OCI-LY1 (cell line): ENCODE results near the gene SEC14L3.

ENCODE experiments used
- H2AFZ ChIP-seq: fragments of 200-600 bp; sonication (generic), shearing (Covaris generic); 2 replicates; pipeline ENCODE4 v1.6.0; 2014; ENCODE audit warnings: antibody characterized with exemption, mild to moderate bottlenecking, low read length
- H3F3A ChIP-seq: fragments of 200-600 bp; sonication (generic), shearing (Covaris generic); 2 replicates; pipeline ENCODE4 v1.6.0; 2014; ENCODE audit warnings: mild to moderate bottlenecking, antibody characterized with exemption, low read length, moderate library complexity; ENCODE audit not compliant: insufficient read depth
- H3K27ac ChIP-seq: fragments of 200-600 bp; sonication (generic); 2 replicates; pipeline ENCODE4 v1.5.1; 2014; ENCODE audit warnings: low read length, mixed run types, mild to moderate bottlenecking, low read depth; ENCODE audit not compliant: poor library complexity, severe bottlenecking
- H3K27me3 ChIP-seq: fragments of 200-600 bp; sonication (generic); 2 replicates; pipeline ENCODE4 v1.6.0; 2014; ENCODE audit warnings: antibody characterized with exemption, mild to moderate bottlenecking, low read length, moderate library complexity; ENCODE audit not compliant: insufficient read depth
- H3K36me3 ChIP-seq: fragments of 200-600 bp; sonication (generic); 2 replicates; pipeline ENCODE4 v1.6.1; 2014; ENCODE audit warnings: mild to moderate bottlenecking, antibody characterized with exemption, low read length, moderate library complexity, mixed read lengths; ENCODE audit not compliant: insufficient read depth
- H3K4me1 ChIP-seq: fragments of 200-600 bp; sonication (generic); 2 replicates; pipeline ENCODE4 v1.5.1; 2014; ENCODE audit warnings: mild to moderate bottlenecking, low read length, moderate library complexity; ENCODE audit not compliant: insufficient read depth, severe bottlenecking
- H3K4me2 ChIP-seq: fragments of 200-600 bp; sonication (generic), shearing (Covaris generic); 2 replicates; pipeline ENCODE4 v1.6.1; 2014; ENCODE audit warnings: low read length
- H3K4me3 ChIP-seq: fragments of 200-600 bp; sonication (generic); 2 replicates; pipeline ENCODE4 v1.5.1; 2014; ENCODE audit warnings: low read length, low read depth, mild to moderate bottlenecking, mixed read lengths; ENCODE audit not compliant: poor library complexity, severe bottlenecking
- H3K79me2 ChIP-seq: fragments of 200-600 bp; shearing (Covaris generic); 2 replicates; pipeline ENCODE4 v1.6.1; 2016; ENCODE audit warnings: mixed run types, low read length, mixed read lengths; ENCODE audit not compliant: insufficient read depth
- H3K9ac ChIP-seq: fragments of 200-600 bp; sonication (generic), shearing (Covaris generic); 2 replicates; pipeline ENCODE4 v1.6.1; 2014; ENCODE audit warnings: mild to moderate bottlenecking, low read length, mixed read lengths
- H3K9me2 ChIP-seq: fragments of 200-600 bp; sonication (generic), shearing (Covaris generic); 2 replicates; pipeline ENCODE4 v1.6.1; 2014; ENCODE audit warnings: low read depth, mild to moderate bottlenecking, low read length, mixed read lengths
- H3K9me3 ChIP-seq: fragments of 200-600 bp; shearing (Covaris generic); 2 replicates; pipeline ENCODE4 v1.6.1; 2014; ENCODE audit warnings: low read length, mixed read lengths
- H4K20me1 ChIP-seq: fragments of 200-600 bp; sonication (generic), shearing (Covaris generic); 2 replicates; pipeline ENCODE4 v1.6.0; 2016; ENCODE audit warnings: mild to moderate bottlenecking, low read length; ENCODE audit not compliant: insufficient read depth
- CTCF ChIP-seq: fragments of 200-600 bp; sonication (generic), shearing (Covaris generic); IDR thresholded peaks from 2 replicates; pipeline ENCODE4 v1.5.1; 2017; ENCODE audit warnings: mild to moderate bottlenecking, antibody characterized with exemption, low read length, moderate library complexity, mixed read lengths
- EZH2 ChIP-seq: fragments of 200-600 bp; sonication (generic), shearing (Covaris generic); IDR thresholded peaks from 2 replicates; pipeline ENCODE4 v1.8.0; 2017; ENCODE audit warnings: borderline replicate concordance, mixed run types, mild to moderate bottlenecking, antibody characterized with exemption, low read length, moderate library complexity, mixed read lengths

The SEC14L3 gene

GRCh38 chr22:30506507-30506968 lies 34.7 kb upstream of the SEC14L3 start:
- no peak overlapping the region for H3K9ac ChIP-seq
- H3K27ac ChIP-seq, result no peak overlapping the region
- H3K4me1 ChIP-seq, result no peaks in the 10 kb centered on the region
- H4K20me1 ChIP-seq, result no peaks in the 10 kb centered on the region
- no peaks in the 10 kb centered on the region for H3K36me3 ChIP-seq
- H3F3A ChIP-seq, result no peaks in the 10 kb centered on the region
- H3K27me3 ChIP-seq, result no peaks in the 10 kb centered on the region
- H3K9me3 ChIP-seq, result no peaks in the 10 kb centered on the region
- TF ChIP-seq CTCF (no peak), EZH2 (no peak)
- H3K79me2 ChIP-seq, result no peaks in the 10 kb centered on the region
- H3K4me2 ChIP-seq, result no peak overlapping the region
- H2AFZ ChIP-seq, result no peak overlapping the region
- H3K9me2 ChIP-seq, result no peaks in the 10 kb centered on the region
- no peak overlapping the region for H3K4me3 ChIP-seq

GRCh38 chr22:30503551-30503950 lies 31.7 kb upstream of the SEC14L3 start:
- H3K36me3 ChIP-seq, result no peaks in the 10 kb centered on the region
- no peak overlapping the region for H3K4me2 ChIP-seq
- H3K9me2 ChIP-seq, result no peaks in the 10 kb centered on the region
- no peak overlapping the region for H3K4me3 ChIP-seq
- H3K79me2 ChIP-seq, result no peaks in the 10 kb centered on the region
- no peak overlapping the region for H3K27ac ChIP-seq
- no peak for TF ChIP-seq CTCF
- no peak for TF ChIP-seq EZH2
- H3K9ac ChIP-seq, result no peak overlapping the region
- H3K9me3 ChIP-seq, result no peaks in the 10 kb centered on the region
- H2AFZ ChIP-seq, result no peak overlapping the region
- no peaks in the 10 kb centered on the region for H3K27me3 ChIP-seq
- no peaks in the 10 kb centered on the region for H4K20me1 ChIP-seq
- no peaks in the 10 kb centered on the region for H3F3A ChIP-seq
- H3K4me1 ChIP-seq, result no peaks in the 10 kb centered on the region

GRCh38 chr22:30502911-30503310 lies 31.1 kb upstream of the SEC14L3 start:
- no peaks in the 10 kb centered on the region for H3K36me3 ChIP-seq
- H3K9ac ChIP-seq, result no peak overlapping the region
- no peaks in the 10 kb centered on the region for H4K20me1 ChIP-seq
- H3K27me3 ChIP-seq, result no peaks in the 10 kb centered on the region
- no peak overlapping the region for H3K27ac ChIP-seq
- H3K4me1 ChIP-seq, result no peaks in the 10 kb centered on the region
- TF ChIP-seq CTCF (no peak), EZH2 (no peak)
- no peak overlapping the region for H2AFZ ChIP-seq
- no peaks in the 10 kb centered on the region for H3K79me2 ChIP-seq
- H3F3A ChIP-seq, result no peaks in the 10 kb centered on the region
- no peak overlapping the region for H3K4me2 ChIP-seq
- no peaks in the 10 kb centered on the region for H3K9me2 ChIP-seq
- H3K9me3 ChIP-seq, result no peaks in the 10 kb centered on the region
- no peak overlapping the region for H3K4me3 ChIP-seq
